Measurements from ENCODE around the gene MCM6. TPM values are rescaled to one million over a fixed set of nuclear protein-coding genes. Genes with fewer than 3 reads are reported as not detected.
A peak's percentile ranks its signal among the peaks of the same experiment; 100 is the strongest.

Gene MCM6
- total and polyA plus RNA-seq, 2 experiments from 2014 or later: 74.7 to 133 TPM

GRCh38 chr2:135875491-135876065 lies 665 bp downstream of the MCM6 start:
- H3K27ac ChIP-seq (ENCODE audit: low read depth): peak overlapping the region; percentile 67
- H3K79me2 ChIP-seq (replicated peaks; ENCODE audit: insufficient read depth): peaks cover 51% of the 10 kb centered on the region
- peaks cover 21% of the 10 kb centered on the region for H3K36me3 ChIP-seq (ENCODE audit: insufficient read depth)
- no peaks in the 10 kb centered on the region; the same call in 1 of the 3 replicates for H3K9me3 Mint-ChIP-seq
- H3K27me3 Mint-ChIP-seq (ENCODE audit: insufficient read depth, low read depth, poor library complexity): peaks cover 11% of the 10 kb centered on the region
- peak overlapping the region; percentile 88 for H3K4me2 ChIP-seq
- H3F3A ChIP-seq (replicated peaks; ENCODE audit: low read depth): no peaks in the 10 kb centered on the region
- peak overlapping the region; percentile 90 for H3K4me3 ChIP-seq
- peaks cover 42% of the 10 kb centered on the region for H3K36me3 Mint-ChIP-seq (ENCODE audit: low read depth)
- peak overlapping the region; percentile 92 for H3K4me3 Mint-ChIP-seq
- peaks cover 19% of the 10 kb centered on the region for H3K4me1 Mint-ChIP-seq
- H3K27ac Mint-ChIP-seq: peak overlapping the region; percentile 63
- peak overlapping the region; percentile 48; the same call in 1 of the 2 replicates for H2AFZ ChIP-seq
- TF ChIP-seq ZNF331 (CRISPR knock-in tag; IDR thresholded peaks at IDR 0.05; ENCODE audit: low read depth): no peak
- TF ChIP-seq ZNF114 (CRISPR knock-in tag; IDR thresholded peaks at IDR 0.05): no peak
- no peak for TF ChIP-seq EZH2 (IDR thresholded peaks at IDR 0.05; ENCODE audit: low read depth, unreplicated experiment)
- no peak for TF ChIP-seq JUNB (IDR thresholded peaks at IDR 0.05; ENCODE audit: unreplicated experiment)
- no peak for TF ChIP-seq POLR2AphosphoS5 (IDR thresholded peaks at IDR 0.05; ENCODE audit: low read depth)
- no peak for TF ChIP-seq REST (IDR thresholded peaks at IDR 0.05; ENCODE audit: unreplicated experiment)
- no peak for TF ChIP-seq CREB1 (CRISPR knock-in tag; IDR thresholded peaks at IDR 0.05; ENCODE audit: low read depth)
- no peak for TF ChIP-seq NANOG (IDR thresholded peaks at IDR 0.05; ENCODE audit: borderline replicate concordance)
- no peak for TF ChIP-seq CTCF (conservative IDR thresholded peaks at IDR 0.05; ENCODE audit: low read depth in 2 of 2)
- no peak for TF ChIP-seq EZH2phosphoT487 (IDR thresholded peaks at IDR 0.05; ENCODE audit: unreplicated experiment)
- TF ChIP-seq ZNF462 (CRISPR knock-in tag; IDR thresholded peaks at IDR 0.05): no peak
- TF ChIP-seq STAT1 (IDR thresholded peaks at IDR 0.05; ENCODE audit: unreplicated experiment): no peak
- DNase-seq (ENCODE audit: low spot score) (peak; percentile 59), ATAC-seq (peak; percentile 76)
- peaks cover 25% of the 10 kb centered on the region; the same call in 1 of the 2 replicates for H4K20me1 ChIP-seq (replicated peaks; ENCODE audit: insufficient read depth)
- no peaks in the 10 kb centered on the region for H3K27me3 ChIP-seq (ENCODE audit: insufficient read depth)
- peaks cover 20% of the 10 kb centered on the region for H3K4me1 ChIP-seq (ENCODE audit: insufficient read depth)
- H3K9me2 ChIP-seq (ENCODE audit: insufficient read depth): no peaks in the 10 kb centered on the region
